HG03520 (cell line): Measurements from ENCODE around the gene OR8G5.

Experiments used
- ATAC-seq: cut with Tn5 transposase; IDR thresholded peaks from one replicate; pipeline ENCODE4 v1.9.1; 2021; ENCODE audit warnings: mild to moderate bottlenecking, moderate library complexity; ENCODE audit not compliant: unreplicated experiment

Gene OR8G5

GRCh38 chr11:124285610-124286344 is 29.6 kb downstream of the OR8G5 start:
- no peak for ATAC-seq

- ATAC-seq = no peak
Observed at GRCh38 chr11:124294687-124295086, 38.5 kb downstream of the OR8G5 start.

GRCh38 chr11:124296016-124296415 is 39.8 kb downstream of the OR8G5 start:
- no peak for ATAC-seq

- no peak for ATAC-seq
Observed at GRCh38 chr11:124297921-124298320, 41.7 kb downstream of the OR8G5 start.

- ATAC-seq = no peak
Observed at GRCh38 chr11:124301548-124301947, 45.4 kb downstream of the OR8G5 start.

GRCh38 chr11:124302347-124303125 is 46.4 kb downstream of the OR8G5 start:
- ATAC-seq = no peak

- no peak for ATAC-seq
Observed at GRCh38 chr11:124307093-124307492, 50.9 kb downstream of the OR8G5 start.

- ATAC-seq = no peak
Observed at GRCh38 chr11:124310721-124311120, 54.5 kb downstream of the OR8G5 start.

- no peak for ATAC-seq
Observed at GRCh38 chr11:124311269-124311668, 55.1 kb downstream of the OR8G5 start.

GRCh38 chr11:124311670-124312069 is 55.5 kb downstream of the OR8G5 start:
- ATAC-seq = no peak

GRCh38 chr11:124313131-124313530 is 57.0 kb downstream of the OR8G5 start:
- no peak for ATAC-seq

GRCh38 chr11:124313849-124314248 is 57.7 kb downstream of the OR8G5 start, which contains the start of gene OR8D1:
OR8D1 (minus strand) TSS chr11:124313949; CDS start chr11:124310766, 3,183 bp downstream.
- ATAC-seq = no peak

GRCh38 chr11:124315052-124315451 is 58.9 kb downstream of the OR8G5 start:
- no peak for ATAC-seq
